Activated T-cell treated with anti-CD3 and anti-CD28 coated beads for 1 hour (primary cell): Measurements from ENCODE around the gene CDK5RAP2.

Experiments
- DNase-seq: peaks from one replicate; pipeline ENCODE4 v3.0.0-alpha.2; 2020; ENCODE audit warnings: low read depth

CDK5RAP2 gene

DNA sequence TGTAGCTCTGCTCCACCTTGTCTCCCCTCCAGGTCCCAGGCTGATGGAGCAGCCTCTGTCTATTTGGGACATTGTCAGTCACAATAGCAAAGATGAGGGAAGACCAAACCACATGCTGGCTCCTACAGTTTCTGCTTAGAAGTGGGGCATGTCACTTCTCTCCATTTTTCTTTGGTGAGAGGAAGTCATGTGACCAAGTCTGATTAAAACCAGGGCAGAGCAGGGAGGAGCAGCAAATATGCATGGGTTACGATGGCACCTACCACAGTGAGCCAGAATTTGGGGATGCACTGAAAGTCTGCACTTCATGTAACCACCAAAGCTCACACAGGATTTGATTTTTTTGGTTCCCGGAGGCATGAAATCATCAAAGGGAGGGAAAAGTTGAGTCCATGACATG lies 234.6 kb downstream of the CDK5RAP2 start:
- no peak for DNase-seq

DNA sequence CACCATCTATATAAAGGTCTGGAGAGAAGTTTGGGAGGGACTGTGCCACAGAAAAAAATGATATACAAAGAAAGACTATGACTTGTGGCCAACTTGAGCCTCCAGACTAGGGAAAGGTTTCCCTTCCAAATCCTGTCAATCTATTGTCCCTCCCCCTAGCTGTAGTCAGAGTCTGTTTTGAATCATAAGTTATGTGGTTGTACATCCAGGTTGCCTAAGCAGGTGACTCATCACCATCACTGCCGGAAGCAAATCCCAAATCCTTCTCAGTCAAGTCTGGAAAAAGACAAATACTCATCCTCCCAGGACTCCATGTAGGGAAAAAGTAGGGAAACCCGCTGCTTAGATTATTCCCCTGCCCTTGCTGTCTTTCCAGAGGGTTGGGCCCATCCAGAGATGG lies 235.7 kb downstream of the CDK5RAP2 start:
- no peak for DNase-seq

GRCh38 chr9:120343416-120343815 lies 236.6 kb downstream of the CDK5RAP2 start:
- no peak for DNase-seq
